ENCODE data around the gene NTN4.
"Not testable (repeated sequence)": the region's sequence is repeated elsewhere in the genome, so short reads cannot be mapped to it uniquely, and the experiment has no call there.

The NTN4 gene

DNA sequence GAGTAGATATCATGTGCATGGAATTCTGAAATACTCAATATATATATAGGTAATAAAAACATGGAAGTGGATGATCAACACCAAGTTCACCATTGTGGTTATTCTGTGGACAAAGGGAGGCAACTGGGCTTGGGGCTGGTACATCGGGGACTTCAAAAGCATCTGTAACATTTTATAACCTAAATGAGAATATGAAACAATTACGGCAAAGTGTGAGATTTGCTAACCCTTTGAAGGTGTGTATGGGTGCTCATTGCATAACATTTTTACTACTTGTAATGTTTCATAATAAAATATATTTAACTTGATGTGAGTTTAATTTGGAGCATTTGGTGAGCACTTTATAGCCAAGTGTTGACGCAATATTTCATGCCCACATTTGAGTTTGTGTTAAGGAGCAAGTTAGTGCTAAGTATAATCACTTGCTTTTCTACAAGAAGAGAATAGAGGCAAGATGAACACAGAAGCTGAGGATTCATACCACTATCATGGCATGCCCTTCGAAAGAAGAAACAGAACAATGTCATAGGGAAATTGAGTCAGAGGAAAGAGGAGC lies 109.3 kb downstream of the NTN4 start:
- Mint-ChIP-seq H3K27ac (no peak overlapping the region), H3K36me3 (no peaks in the 10 kb centered on the region), H3K4me3 (no peak overlapping the region), H3K4me1 (no peaks in the 10 kb centered on the region), H3K9me3 (no peaks in the 10 kb centered on the region)
- no peak for DNase-seq (ENCODE audit: low spot score in 2 of 2)
- ATAC-seq, result no peak

DNA sequence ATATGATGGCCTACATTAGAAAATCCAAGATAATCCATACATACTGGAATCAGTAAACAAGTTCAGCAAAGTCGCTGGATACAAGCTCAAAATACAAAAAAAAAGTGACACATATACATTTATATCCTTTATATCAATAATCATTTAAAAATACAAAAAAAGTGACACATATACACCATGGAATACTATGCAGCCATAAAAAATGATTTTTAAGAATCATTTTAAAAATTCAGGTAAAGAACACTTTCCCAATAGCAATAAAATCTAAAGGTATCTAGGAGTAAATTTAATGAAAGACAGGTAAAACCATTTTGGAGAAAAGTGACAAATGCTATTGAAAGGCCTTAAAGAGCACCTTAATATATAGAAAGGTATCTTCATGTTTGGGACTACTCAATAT lies 111.9 kb downstream of the NTN4 start:
- no peaks in the 10 kb centered on the region for H3K4me1 Mint-ChIP-seq
- DNase-seq (ENCODE audit: low spot score in 2 of 2) (no peak), ATAC-seq (no peak)
- no peaks in the 10 kb centered on the region for H3K36me3 Mint-ChIP-seq
- no peaks in the 10 kb centered on the region for H3K9me3 Mint-ChIP-seq
- no peak overlapping the region for H3K27ac Mint-ChIP-seq
- no peak overlapping the region for H3K4me3 Mint-ChIP-seq

DNA sequence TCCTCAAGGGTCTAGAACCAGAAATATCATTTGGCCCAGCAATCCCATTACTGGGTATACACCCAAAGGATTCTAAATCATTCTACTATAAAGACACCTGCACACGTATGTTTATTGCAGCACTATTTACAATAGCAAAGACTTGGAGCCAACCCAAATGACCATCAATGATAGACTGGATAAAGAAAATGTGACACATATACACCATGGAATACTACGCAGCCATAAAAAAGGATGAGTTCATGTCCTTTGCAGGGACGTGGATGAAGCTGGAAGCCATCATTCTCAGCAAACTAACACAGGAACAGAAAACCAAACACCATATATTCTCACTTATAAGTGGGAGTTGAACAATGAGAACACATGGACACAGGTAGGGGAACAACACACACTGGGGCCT lies 112.8 kb downstream of the NTN4 start:
- not testable (repeated sequence) for ATAC-seq; DNase-seq (ENCODE audit: low spot score in 2 of 2); H3K36me3 Mint-ChIP-seq; H3K4me1 Mint-ChIP-seq; H3K27ac Mint-ChIP-seq; H3K4me3 Mint-ChIP-seq; H3K9me3 Mint-ChIP-seq

GRCh38 chr12:95674631-95675030 lies 115.9 kb downstream of the NTN4 start:
- ATAC-seq (no peak), DNase-seq (ENCODE audit: low spot score in 2 of 2) (no peak)
- H3K4me3 Mint-ChIP-seq, result no peak overlapping the region
- no peaks in the 10 kb centered on the region for H3K36me3 Mint-ChIP-seq
- no peaks in the 10 kb centered on the region for H3K4me1 Mint-ChIP-seq
- H3K27ac Mint-ChIP-seq, result no peak overlapping the region
- H3K9me3 Mint-ChIP-seq, result no peaks in the 10 kb centered on the region

- DNase-seq (ENCODE audit: low spot score in 2 of 2), result no peak
- Mint-ChIP-seq H3K36me3 (no peaks in the 10 kb centered on the region), H3K27ac (no peak overlapping the region), H3K9me3 (no peaks in the 10 kb centered on the region), H3K4me1 (no peaks in the 10 kb centered on the region), H3K4me3 (no peak overlapping the region)
- ATAC-seq, result no peak
Observed at GRCh38 chr12:95674163-95674562, 116.4 kb downstream of the NTN4 start.

DNA sequence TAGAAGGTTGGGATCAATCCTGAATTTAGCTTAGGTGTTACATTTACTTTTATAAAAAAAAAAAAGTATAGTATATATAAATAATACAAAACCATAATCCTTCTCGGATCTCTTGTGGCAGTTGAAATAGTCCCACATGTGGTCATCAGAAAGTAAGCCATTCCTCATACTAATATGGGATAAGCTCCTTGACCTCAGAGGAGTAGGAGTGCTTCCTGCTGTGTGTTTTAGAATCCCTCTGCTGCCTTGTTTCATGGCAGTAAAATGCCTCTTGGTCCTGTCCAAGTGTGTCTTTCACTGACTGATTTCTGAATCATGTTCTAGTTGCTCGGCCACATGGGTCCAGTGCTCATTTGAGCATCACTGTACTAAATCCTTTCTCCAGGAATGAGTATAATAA lies 117.0 kb downstream of the NTN4 start:
- H3K4me1 Mint-ChIP-seq, result no peaks in the 10 kb centered on the region
- H3K27ac Mint-ChIP-seq, result no peak overlapping the region
- no peak for ATAC-seq
- no peaks in the 10 kb centered on the region for H3K9me3 Mint-ChIP-seq
- no peaks in the 10 kb centered on the region for H3K36me3 Mint-ChIP-seq
- DNase-seq (ENCODE audit: low spot score in 2 of 2), result no peak
- H3K4me3 Mint-ChIP-seq, result no peak overlapping the region

GRCh38 chr12:95672166-95672565 lies 118.4 kb downstream of the NTN4 start:
- Mint-ChIP-seq H3K4me1 (no peaks in the 10 kb centered on the region), H3K36me3 (no peaks in the 10 kb centered on the region), H3K27ac (no peak overlapping the region), H3K4me3 (no peak overlapping the region), H3K9me3 (no peaks in the 10 kb centered on the region)
- ATAC-seq, result no peak
- DNase-seq (ENCODE audit: low spot score in 2 of 2), result no peak

DNA sequence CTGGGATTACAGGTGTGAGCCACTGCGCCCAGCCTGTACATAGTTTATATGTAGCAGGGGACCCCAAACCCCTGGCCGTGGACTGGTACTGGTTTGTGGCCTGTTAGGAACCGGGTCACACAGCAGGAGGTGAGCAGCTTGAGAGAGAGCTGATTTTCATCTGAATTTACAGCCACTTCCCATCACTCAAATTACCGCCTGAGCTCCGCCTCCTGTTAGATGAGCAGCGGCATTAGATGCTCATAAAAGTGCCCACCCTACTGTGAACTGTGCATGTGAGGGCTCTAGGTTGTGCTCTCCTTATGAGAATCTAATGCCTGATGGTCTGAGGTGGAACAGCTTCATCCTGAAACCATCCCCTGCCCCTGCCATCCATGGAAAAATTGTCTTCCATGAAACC lies 119.3 kb downstream of the NTN4 start:
- H3K27ac Mint-ChIP-seq, result no peak overlapping the region
- no peaks in the 10 kb centered on the region for H3K36me3 Mint-ChIP-seq
- no peak overlapping the region for H3K4me3 Mint-ChIP-seq
- no peaks in the 10 kb centered on the region for H3K4me1 Mint-ChIP-seq
- H3K9me3 Mint-ChIP-seq, result no peaks in the 10 kb centered on the region
- DNase-seq (ENCODE audit: low spot score in 2 of 2) (no peak), ATAC-seq (no peak)

DNA sequence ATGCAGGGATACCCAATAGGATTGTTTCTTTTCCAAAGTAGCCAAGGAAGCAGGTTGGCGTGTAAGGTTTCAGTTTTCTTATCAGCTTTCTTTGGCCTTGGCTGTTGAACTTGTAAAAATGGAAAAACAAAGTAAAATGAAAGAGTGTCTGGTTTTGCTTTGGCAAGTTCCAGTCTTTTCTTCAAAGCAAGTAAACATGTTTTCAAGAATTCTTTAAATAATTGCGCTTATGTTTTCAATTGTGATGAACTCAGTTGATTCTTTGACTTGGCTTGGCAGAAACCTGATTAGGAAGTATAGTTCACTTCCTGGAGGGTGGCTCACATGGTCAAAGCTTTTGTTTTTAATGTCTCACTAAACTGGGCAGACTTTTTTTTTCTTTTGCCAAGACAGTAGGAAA lies 127.0 kb downstream of the NTN4 start:
- H3K36me3 Mint-ChIP-seq, result peaks cover 5% of the 10 kb centered on the region
- DNase-seq (ENCODE audit: low spot score in 2 of 2) (no peak), ATAC-seq (no peak)
- H3K4me1 Mint-ChIP-seq, result no peaks in the 10 kb centered on the region
- no peak overlapping the region for H3K27ac Mint-ChIP-seq
- H3K9me3 Mint-ChIP-seq, result no peaks in the 10 kb centered on the region
- no peak overlapping the region for H3K4me3 Mint-ChIP-seq

DNA sequence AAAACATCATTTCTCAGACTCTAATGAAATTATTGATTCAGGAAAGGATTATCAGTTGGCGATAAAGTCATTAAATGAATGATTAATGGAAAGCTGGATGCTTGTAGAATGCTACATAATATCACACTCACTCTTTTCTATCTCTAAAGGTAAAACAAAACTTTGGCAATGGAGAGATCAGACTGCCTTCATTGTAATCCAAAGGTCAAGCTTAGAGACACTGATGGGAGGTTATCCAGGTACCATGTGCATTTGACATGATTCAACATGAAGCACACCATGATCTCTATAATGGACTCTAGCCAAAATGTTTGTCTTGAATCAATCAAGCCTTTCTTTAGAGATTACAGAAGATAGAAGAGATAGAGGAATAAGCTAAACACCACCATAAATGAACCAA lies 129.2 kb downstream of the NTN4 start:
- no peak for DNase-seq (ENCODE audit: low spot score in 2 of 2)
- no peaks in the 10 kb centered on the region for H3K9me3 Mint-ChIP-seq
- no peak overlapping the region for H3K4me3 Mint-ChIP-seq
- H3K36me3 Mint-ChIP-seq, result peaks cover 5% of the 10 kb centered on the region
- H3K4me1 Mint-ChIP-seq, result no peaks in the 10 kb centered on the region
- no peak overlapping the region for H3K27ac Mint-ChIP-seq
- no peak for ATAC-seq

GRCh38 chr12:95658386-95658785 lies 132.2 kb downstream of the NTN4 start:
- H3K4me1 Mint-ChIP-seq, result peaks cover 6% of the 10 kb centered on the region
- H3K36me3 Mint-ChIP-seq, result peaks cover 22% of the 10 kb centered on the region
- no peak overlapping the region for H3K27ac Mint-ChIP-seq
- H3K9me3 Mint-ChIP-seq, result peaks cover 5% of the 10 kb centered on the region
- DNase-seq (ENCODE audit: low spot score in 2 of 2) (no peak), ATAC-seq (no peak)
- no peak overlapping the region for H3K4me3 Mint-ChIP-seq

DNA sequence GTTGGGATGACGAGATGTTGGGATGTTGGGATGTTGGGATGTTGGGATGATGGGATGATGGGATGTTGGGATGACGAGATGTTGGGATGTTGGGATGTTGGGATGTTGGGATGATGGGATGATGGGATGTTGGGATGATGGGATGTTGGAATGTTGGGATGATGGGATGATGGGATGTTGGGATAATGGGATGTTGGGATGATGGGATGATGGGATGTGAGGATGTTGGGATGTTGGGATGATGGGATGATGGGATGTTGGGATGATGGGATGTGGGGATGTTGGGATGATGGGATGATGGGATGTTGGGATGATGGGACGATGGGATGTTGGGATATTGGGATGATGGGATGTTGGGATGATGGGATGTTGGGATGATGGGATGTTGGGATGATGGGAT lies 135.9 kb downstream of the NTN4 start:
- not testable (repeated sequence) for H3K4me1 Mint-ChIP-seq, ATAC-seq, H3K4me3 Mint-ChIP-seq, H3K9me3 Mint-ChIP-seq
- Mint-ChIP-seq H3K27ac (peak overlapping the region; percentile 87), H3K36me3 (peaks cover 17% of the 10 kb centered on the region)
- DNase-seq (ENCODE audit: low spot score in 2 of 2), result peak in 1 of 2 donors; percentile 38

GRCh38 chr12:95653771-95654546 lies 136.6 kb downstream of the NTN4 start:
- ATAC-seq (peak; percentile 65), DNase-seq (ENCODE audit: low spot score in 2 of 2) (peak in 1 of 2 donors; percentile 46)
- Mint-ChIP-seq H3K27ac (peak overlapping the region; percentile 87), H3K4me1 (peaks cover 6% of the 10 kb centered on the region), H3K9me3 (peaks cover 5% of the 10 kb centered on the region), H3K36me3 (peaks cover 17% of the 10 kb centered on the region), H3K4me3 (no peak overlapping the region)

- H3K36me3 Mint-ChIP-seq, result peaks cover 17% of the 10 kb centered on the region
- peaks cover 6% of the 10 kb centered on the region for H3K4me1 Mint-ChIP-seq
Observed at GRCh38 chr12:95651681-95652080, 138.9 kb downstream of the NTN4 start.

GRCh38 chr12:95648990-95649791 lies 141.4 kb downstream of the NTN4 start:
- Mint-ChIP-seq H3K9me3 (peaks cover 1% of the 10 kb centered on the region), H3K27ac (no peak overlapping the region), H3K36me3 (peaks cover 4% of the 10 kb centered on the region), H3K4me3 (no peak overlapping the region), H3K4me1 (peaks cover 1% of the 10 kb centered on the region)
- ATAC-seq, result no peak
- no peak for DNase-seq (ENCODE audit: low spot score in 2 of 2)

More at GRCh38 chr12:95651681-95652080, 138.9 kb downstream of the NTN4 start:
- Mint-ChIP-seq H3K9me3 (peaks cover 5% of the 10 kb centered on the region), H3K27ac (no peak overlapping the region), H3K4me3 (no peak overlapping the region)
- ATAC-seq (no peak), DNase-seq (ENCODE audit: low spot score in 2 of 2) (no peak)

DNA sequence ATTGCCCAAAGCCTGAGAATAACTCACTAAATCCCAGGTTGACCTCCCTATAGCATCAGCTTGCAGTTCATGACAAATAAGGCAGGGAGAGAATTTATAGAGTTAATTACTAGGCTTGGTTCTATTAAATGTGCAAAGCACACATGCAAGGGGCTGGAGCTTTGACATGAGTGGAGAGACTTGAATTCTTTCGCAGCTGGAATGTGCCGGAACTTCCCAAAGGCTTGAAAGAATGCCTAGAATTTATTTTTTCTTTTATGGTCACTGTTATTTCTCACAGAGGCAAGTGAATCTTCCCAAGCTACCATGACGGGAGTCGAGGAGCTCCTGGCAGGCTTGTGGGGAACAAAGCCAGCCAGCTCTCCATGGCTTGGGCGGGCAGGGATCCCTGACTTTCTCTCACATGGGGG lies 143.8 kb downstream of the NTN4 start:
- no peaks in the 10 kb centered on the region for H3K9me3 Mint-ChIP-seq
- H3K4me1 Mint-ChIP-seq, result no peaks in the 10 kb centered on the region
- no peak for DNase-seq (ENCODE audit: low spot score in 2 of 2)
- no peak overlapping the region for H3K4me3 Mint-ChIP-seq
- H3K36me3 Mint-ChIP-seq, result no peaks in the 10 kb centered on the region
- ATAC-seq, result no peak
- no peak overlapping the region for H3K27ac Mint-ChIP-seq
